Posterior vena cava (tissue), 2 donors: Measurements from ENCODE around the gene KCNG2. TPM values are rescaled to one million over a fixed set of nuclear protein-coding genes. Genes with fewer than 3 reads are reported as not detected.
"Not testable (repeated sequence)": the region's sequence is repeated elsewhere in the genome, so short reads cannot be mapped to it uniquely, and the experiment has no call there.

ENCODE experiments used
- DNase-seq: peaks from one replicate; pipeline ENCODE4 v3.0.0-alpha.2; 2020; ENCODE audit warnings: low spot score
- intact Hi-C, 2 donors: fragments of 100-400 bp; cut with DNase I; formaldehyde crosslinking; loops; one replicate each; pipeline versions ENCODE4 v1.14.1 to v1.14.2; 2022 to 2023
- long read RNA-seq, 2 donors: library from polyadenylated mRNA; unstranded; transcript quantifications; one replicate each; pipeline ENCODE4 v2.0.0, GENCODE V29; 2020 to 2021
- total RNA-seq, 2 donors: library from RNA; stranded (reverse); fragmentation: NEBNext Ultra II Directional; extraction: Animal tissue kit (Norgen Biotek cat#: 25700); gene quantifications; one replicate each; pipeline ENCODE4 v1.2.1, GENCODE V29; 2021
- donor health status: DM: yes; HTN: yes; CAD: no.
- donor health status: DM: yes; HTN: yes; CAD: no.

Gene KCNG2, protein sequence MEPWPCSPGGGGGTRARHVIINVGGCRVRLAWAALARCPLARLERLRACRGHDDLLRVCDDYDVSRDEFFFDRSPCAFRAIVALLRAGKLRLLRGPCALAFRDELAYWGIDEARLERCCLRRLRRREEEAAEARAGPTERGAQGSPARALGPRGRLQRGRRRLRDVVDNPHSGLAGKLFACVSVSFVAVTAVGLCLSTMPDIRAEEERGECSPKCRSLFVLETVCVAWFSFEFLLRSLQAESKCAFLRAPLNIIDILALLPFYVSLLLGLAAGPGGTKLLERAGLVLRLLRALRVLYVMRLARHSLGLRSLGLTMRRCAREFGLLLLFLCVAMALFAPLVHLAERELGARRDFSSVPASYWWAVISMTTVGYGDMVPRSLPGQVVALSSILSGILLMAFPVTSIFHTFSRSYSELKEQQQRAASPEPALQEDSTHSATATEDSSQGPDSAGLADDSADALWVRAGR
- total RNA-seq, result under 1 TPM; 0.38 to 0.56 TPM
- long read RNA-seq, donor 1, result 0 reads
- long read RNA-seq, donor 2, result 0 reads

DNA sequence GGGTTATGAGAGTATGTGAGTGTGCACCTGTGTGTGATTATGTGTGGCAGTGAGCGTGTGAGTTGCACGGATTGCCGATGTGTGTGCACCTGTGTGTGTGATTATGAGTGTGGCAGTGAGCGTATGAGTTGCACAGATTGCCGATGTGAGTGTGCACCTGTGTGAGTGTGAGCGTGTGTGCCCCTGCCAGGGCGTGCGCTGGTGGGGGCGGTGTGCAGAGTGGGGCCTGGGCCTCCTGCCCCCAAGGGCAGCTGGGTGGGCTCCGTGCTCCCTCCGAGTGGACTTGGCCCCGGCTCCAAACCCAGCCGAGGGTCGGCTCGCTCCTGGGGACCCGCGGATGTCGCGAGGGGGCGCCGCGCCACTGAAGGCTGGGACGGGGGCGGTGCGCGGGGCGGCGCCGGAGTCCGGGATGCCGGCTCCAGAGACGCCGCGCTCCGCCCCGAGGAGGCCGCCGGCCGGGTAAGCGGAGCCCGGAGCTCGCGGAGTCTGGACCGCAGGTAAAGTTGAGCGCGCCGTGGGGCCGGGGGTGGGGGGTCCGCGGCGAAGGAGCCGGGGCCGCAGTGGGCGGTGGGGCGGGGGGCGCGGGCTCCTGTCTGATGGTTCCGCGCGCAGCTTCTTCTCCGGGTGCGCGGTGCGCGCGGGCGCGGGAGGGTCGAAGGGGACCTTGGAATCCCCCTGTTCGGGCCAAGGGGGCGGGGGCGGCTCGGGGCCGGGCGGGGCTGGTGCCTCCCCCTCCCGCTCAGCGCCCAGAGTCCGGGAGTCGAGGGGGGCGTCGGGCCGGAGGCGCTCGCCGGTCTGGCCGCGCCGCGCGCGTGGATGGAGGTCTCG is at the start of gene KCNG2:
TSS of gene KCNG2 (plus strand) at position 421 of the 828 bp plus-strand sequence. CDS start 65,730 bp downstream, outside the sequence.
- intact Hi-C loops, result no loop called here
- DNase-seq, result peak; percentile 81

DNA sequence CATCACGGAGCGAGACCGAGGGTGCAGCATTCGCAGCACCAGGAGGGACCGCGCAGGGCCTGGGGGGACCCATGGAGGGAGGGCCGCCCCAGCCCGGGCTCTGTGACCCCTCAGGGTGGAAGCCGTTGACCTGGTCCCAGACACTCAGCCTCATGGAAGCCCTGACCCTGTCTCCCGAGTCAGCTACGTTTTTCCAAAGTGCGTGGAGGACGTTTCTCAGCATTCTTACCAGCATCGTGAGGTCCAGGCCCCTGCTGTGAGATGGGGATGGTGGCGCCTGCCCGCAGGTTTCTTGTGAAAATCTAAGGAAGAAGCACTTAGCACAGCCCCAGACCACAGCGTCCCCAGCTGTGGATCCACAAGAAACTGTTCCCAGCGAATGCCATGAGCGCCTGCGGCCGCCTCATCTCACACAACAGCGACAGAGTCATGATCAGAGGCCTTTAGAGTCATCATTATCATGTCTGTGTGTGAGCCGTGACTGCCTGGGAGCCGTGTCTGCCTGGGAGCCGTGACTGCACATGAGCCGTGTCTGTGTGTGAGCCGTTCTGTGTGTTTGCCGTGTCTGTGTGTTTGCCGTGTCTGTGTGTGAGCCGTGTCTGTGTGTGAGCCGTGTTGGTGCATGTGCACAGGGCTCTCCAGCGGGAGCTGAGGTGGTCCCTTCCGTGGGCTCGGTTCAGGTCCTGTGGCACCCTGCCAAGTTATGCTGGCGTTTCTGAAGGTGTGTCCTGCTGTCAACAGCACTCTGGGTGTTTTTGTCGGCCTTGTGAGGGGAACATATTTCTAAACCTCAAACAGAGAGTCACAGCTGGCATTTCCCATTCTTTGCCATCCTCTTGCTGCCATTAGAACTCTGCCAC is 49.2 kb upstream of the KCNG2 start:
- DNase-seq, result no peak
- intact Hi-C loops, result no loop called here

DNA sequence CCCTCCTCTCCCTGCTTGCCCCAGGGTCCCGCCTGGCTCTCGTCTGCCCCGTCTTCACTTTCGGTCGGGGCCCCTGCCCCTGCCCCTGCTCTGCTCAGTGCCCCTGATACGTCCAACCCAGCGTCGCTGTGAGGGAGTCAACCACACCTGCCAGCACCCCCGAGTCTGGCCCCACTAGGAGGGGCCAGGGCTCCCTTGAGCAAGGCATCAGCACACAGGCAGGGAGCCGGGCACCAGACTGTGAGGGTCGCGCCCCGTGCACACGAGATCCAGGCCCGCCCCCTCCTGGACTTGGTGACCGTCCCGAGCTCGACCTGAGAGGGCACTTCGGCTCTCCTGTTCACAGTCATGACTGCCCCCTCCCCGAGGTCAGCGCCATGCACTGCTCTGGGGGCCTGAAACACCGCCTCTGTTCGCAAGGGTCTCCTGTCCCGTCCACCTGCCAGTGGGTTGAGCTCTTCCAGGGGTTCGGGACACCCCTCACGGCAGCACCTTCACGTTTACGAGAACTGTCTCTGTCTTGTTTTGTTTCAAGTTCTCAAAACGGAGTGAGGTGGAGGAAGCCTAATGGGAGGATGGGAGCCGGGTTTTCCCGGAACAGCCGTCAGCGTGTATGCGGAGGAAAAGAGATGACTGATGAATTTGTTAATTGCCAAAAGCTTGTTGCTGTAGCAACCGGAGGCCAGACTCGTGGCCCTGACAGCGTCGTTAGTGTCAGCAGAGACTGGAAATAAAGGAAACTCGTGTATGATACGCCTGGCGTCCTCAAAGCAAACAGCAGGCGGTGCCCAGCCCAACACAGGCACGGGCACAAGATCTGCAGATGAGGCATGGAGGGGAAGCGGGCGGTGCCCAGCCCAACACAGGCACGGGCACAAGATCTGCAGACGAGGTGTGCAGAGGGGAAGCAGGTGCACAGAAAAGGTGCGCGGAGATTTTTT is 48.2 kb upstream of the KCNG2 start:
- peak; percentile 62 for DNase-seq

DNA sequence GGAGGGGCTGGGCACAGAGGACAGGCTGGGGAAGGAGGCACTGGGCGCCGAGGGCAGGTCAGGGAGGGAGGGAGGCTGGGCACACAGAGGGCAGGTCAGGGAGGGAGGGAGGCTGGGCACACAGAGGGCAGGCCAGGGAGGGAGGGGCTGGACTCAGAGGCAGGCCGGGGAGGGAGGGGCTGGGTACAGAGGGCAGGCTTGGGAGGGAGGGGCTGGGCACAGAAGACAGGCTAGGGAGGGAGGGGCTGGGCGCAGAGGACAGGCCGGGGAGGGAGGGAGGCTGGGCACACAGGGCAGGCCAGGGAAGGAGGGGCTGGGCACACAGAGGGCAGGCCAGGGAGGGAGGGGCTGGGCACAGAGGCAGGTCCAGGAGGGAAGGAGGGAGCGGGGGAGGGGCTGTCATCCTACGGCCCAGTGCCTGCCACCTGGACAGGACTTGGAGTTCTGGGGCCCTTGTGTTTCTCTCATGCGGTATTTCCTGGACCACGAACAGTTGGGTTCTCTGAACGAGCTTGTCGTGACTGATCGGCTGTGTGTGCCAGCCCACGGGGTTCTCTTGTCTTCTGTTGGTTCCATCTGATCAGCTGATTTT is 46.7 kb upstream of the KCNG2 start:
- intact Hi-C loops, result no loop called here
- peak; percentile 72 for DNase-seq

More for the DNA sequence above, 48.2 kb upstream of the KCNG2 start:
- intact Hi-C loops, result no loop called here

DNA sequence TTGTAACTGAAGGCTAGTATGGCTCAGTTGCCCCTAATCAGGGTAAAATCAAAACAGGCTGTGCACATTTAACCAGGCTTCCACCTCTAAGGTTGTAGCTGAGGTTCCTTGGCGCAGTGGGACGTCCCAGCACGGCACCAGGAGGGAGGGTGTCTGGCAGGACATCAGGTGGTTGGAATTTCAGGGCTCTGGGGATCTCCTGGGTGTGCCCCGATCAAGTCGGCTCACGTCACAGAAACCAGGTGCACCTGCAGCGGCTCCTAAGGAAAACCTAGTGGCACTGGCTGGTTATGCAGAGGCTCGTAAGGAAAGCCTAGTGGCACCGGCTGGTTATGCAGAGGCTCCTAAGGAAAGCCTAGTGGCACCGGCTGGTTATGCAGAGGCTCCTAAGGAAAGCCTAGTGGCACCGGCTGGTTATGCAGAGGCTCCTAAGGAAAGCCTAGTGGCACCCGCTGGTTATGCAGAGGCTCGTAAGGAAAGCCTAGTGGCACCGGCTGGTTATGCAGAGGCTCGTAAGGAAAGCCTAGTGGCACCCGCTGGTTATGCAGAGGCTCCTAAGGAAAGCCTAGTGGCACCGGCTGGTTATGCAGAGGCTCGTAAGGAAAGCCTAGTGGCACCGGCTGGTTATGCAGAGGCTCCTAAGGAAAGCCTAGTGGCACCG is 45.7 kb upstream of the KCNG2 start:
- intact Hi-C loops, result not testable (repeated sequence)
- DNase-seq, result peak; percentile 28

DNA sequence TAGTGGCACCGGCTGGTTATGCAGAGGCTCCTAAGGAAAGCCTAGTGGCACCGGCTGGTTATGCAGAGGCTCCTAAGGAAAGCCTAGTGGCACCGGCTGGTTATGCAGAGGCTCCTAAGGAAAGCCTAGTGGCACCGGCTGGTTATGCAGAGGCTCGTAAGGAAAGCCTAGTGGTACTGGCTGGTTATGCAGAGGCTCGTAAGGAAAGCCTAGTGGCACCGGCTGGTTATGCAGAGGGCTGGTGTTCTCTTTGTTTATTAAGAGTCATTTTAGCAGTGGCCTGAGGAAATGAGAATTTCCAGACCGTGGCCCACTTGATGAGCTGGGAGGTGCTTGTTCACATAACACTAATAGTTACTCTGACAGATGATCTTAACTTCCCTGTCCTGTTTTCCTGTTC is 44.8 kb upstream of the KCNG2 start:
- DNase-seq, intact Hi-C loops: not testable (repeated sequence)

DNA sequence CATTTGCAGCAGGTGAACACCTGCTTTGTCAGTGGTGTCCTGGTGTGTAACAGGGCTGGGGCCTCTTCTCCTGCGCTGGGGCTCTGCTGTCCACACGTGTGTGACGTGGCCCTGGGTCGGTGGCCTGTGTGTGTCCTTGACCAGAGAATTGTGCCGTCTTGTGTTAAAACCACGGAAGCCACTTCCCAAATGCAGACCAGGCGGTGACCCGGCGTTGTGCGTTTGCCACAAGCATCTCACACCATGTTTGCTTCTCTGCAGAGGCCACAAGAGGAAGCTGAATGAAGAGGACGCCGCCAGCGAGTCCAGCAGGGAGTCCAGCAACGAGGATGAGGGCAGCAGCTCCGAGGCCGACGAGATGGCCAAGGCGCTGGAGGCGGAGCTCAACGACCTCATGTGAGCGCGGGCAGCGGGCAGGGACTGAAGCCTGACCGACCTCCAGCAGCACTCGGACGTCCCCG is 44.3 kb upstream of the KCNG2 start:
- peak; percentile 70 for DNase-seq
- intact Hi-C loops, result no loop called here

DNA sequence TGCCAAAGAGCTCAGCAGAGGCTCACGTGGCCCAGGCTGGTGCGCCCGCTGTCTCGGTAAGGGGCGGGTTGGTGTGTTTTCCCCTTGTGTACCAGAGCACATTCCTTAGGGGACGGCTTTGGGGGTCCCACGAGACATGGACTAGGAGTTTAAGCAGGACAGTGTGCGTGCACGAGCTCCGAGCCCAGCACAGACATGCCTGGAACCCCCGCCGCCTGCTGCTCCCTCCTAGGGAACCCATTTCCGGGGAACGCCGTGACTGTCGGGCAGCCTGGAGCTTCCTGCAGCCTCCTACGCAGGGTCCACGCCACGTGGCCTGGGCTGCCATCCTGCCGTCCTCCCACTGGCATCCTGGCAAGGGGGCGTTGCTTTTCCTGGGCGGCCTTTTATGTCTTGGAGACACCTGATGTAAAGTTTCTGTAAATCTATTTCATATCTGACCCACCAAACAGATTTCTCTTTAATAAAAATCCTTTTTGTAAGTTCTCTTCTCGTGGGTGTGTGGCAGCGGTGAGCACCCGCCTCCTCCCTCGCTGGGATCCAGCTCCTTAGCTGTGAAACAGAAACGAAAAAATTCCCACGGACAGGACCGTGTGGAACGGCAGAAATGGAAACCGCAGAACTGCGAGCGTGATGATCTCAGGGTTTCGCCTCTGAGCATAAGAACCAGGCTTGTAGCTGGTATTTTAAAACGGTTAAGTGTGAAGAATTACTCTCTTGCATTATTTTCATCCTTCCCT is 43.5 kb upstream of the KCNG2 start:
- peak; percentile 81 for DNase-seq
- intact Hi-C loops, result no loop called here

DNA sequence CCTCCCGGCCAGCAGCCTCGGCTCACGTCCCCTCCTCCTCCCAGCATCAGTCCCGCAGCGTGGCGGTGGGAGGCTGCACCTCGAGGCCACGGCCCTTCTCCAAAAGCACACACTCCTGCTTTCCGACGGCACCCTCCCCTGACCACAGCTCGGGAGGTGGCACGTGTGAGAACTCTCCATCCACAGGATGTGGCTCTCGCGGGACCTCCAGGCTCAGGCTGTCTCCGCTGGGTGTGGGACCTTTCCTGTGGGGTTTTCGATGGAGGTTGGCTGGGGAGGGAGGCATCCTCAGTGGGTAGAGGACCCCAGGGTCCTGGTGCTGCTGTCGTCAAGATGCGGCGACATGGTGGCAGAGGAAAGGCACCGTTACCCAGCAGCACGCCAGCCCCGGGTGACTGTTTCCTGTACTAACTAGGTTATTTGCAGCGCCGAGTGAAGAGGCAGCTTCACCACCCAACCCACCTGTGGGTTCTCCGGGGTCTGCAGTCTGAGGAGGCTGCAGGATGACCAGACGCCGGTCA is 42.8 kb upstream of the KCNG2 start:
- intact Hi-C loops, result no loop called here
- DNase-seq, result peak; percentile 73

DNA sequence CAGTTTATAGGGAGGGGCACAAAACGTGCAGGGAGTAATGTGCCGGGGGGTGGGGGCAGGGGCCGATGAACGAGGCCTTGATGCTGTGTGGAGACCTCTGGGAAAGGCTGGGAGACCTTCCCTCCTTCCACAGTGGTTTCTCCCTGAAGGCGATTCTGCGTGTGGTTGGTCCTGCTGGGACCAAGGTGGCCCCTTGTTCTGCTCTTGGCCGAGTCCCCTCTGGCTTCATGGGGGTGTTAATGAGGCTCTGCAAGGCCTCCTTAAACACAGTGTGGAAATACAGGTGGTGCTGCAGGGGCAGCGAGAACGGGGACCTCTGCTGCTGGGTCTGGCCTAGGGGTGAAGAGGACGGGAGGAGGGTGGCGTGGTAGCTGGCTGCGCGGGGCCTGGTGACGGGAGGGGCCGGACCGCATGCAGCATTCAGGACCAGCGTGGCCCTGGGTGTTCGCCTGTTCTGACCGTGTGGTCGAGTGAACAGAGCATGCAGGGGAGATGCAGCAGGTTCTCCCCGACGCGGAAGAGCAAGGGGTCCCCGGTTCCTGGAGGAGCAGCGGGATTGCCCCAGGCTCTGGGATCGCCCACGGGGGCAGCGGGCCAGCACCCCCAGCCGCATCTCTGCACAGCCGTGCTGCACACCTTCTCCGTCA is 42.1 kb upstream of the KCNG2 start:
- DNase-seq, result peak; percentile 56
- intact Hi-C loops, result no loop called here

DNA sequence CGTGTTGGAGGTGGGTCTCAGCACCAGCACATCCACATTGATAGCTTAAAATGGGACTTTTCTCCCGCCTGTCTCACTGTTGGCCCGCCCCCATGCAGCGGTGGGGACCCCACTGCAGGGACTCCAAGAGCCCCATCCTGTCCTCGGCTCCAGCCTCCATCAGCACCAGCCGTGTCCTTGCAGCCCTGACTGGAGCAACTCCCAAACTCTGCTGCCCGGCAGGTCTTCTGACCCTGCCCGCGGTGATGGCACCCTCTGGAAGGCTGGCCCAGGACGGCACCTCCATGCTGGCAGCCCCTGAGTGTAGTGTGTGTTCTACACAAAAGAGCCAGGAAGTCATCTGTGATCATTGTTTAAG is 41.6 kb upstream of the KCNG2 start:
- DNase-seq, result peak; percentile 48
- intact Hi-C loops, result no loop called here

DNA sequence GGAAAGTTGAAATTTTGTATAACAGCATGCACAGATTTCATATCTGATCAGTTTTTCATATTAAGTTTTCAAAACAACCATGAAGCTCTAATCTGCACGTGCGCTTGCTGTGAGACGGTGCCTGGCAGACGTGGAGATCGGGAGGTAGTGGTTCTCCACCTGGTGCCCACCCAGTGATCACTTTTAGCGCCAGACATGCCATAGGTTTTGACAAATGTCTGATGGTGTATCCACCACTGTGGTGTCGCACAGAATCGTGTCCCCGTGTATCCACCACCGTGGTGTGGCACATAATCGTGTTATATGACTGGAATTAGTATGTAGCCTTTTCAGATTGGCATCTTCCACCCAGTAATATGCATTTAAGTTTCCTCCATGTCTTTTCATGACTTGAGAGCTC is 40.9 kb upstream of the KCNG2 start:
- no peak for DNase-seq
- intact Hi-C loops, result no loop called here

DNA sequence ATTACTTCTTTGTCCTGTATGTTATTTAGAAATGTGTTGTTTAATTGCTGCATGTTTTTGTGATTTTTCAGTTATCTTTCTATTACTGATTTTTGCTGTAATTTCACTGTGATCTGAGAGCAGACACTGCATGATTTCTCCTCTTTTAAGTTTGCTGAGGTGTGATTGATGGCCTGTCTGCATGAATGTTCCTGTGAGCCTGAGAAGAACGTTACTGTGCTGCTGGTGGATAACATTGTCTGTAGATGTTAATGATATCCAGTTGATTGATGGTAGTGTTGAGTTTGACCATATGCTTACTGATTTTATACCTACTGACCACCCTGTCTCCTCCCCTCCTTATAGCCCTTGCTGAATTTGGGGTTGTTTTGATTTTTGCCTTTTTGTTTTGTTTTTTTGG is 37.4 kb upstream of the KCNG2 start:
- no peak for DNase-seq
- intact Hi-C loops, result no loop called here

DNA sequence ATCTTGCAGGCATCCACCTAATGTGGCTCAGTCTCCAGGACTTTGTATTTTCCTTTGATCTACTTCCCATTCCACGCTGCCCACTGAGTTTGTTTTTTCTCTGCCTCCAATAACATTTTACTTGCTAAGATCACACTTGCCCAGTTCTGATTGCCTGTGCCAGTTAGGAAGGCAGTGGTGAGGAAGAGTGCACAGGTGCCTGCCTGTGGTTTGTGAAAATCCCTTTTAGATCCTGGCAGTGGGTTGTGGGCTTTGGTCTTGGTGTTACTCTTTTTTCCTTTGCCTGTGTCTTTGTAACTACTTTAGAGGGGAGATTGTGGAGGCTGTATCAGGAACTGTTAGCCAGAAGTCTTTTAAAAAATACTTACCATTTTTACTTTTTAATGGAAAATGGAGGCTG is 36.9 kb upstream of the KCNG2 start:
- no peak for DNase-seq
- intact Hi-C loops, result no loop called here

DNA sequence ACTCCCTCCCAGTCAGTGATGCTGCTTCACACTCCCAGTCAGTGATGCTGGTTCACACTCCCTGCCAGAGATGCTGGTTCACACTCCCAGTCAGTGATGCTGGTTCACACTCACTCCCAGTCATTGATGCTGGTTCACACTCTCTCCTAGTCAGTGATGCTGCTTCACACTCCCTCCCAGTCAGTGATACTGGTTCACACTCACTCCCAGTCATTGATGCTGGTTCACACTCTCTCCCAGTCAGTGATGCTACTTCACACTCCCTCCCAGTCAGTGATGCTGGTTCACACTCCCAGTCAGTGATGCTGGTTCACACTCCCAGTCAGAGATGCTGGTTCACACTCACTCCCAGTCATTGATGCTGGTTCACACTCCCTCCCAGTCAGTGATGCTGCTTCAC is 34.3 kb upstream of the KCNG2 start:
- intact Hi-C loops, result no loop called here
- DNase-seq, result no peak

DNA sequence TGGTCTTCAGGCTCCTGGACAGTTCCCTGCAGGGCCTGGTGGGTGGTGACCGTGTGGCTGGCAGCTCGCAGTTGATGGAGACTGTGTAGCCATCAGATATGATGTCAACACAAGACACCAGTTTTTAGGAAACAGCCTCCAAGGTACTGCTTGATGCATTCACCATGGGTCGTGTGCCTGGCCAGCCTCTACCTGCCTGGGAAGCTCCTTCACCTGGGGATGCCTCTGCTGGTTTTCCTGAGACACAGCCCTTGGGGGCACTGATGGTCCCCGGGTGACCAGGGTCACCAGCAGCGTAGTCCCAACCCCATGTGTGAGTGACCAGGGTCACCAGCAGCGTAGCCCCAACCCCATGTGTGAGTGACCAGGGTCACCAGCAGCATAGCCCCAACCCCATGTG is 33.6 kb upstream of the KCNG2 start:
- intact Hi-C loops, result no loop called here
- peak; percentile 31 for DNase-seq
